Hematopoietic multipotent progenitor cell treated with erythropoietin and hydrocortisone succinate and interleukin-3 and kit ligand, for 4 days (in vitro differentiated cells): Measurements from ENCODE around the gene PRR14L.
A peak's percentile ranks its signal among the peaks of the same experiment; 100 is the strongest.
"Not testable (repeated sequence)": the region's sequence is repeated elsewhere in the genome, so short reads cannot be mapped to it uniquely, and the experiment has no call there.

Experiments
- DNase-seq: peaks from one replicate; pipeline ENCODE4 v3.0.0-alpha.2; 2015

Gene PRR14L

DNA sequence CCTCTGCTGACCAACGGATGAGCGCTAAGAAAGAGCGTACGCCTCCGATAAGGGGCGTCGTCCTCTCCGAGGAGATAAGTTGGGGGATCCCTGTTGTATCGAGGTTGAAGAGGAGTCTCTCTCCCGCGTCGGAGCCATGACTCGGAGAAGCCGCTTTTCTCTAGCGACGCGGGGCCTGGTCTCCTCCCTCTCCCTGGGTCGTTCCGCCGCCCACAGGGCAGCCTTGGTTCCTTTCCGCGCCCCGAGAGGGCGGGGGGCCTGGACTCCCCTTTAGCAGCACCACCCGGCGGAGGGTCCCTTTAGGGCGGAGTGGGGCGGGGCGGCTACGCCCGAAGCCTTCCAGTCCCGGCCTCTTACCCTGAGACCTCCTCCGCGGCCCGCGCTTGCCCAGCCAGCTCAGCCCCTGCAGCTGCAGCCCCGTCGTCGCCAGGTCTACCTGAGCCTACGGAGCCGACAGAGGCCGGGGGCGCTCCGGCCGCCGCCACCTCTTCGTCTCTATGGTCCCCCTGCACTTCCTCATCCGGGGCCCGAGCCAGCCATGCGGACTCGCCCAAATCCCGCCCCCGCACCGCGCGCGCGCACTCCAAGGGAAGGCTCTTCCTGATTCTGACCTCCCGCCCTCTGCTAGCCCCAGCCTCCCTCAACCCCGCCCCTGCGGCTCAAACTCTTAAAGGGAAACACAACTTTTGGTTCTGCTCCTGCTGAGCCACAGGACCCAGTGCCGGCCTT lies at the start of gene PRR14L:
Gene PRR14L (minus strand): TSS at position 497 of the 729 bp plus-strand sequence. CDS start 11,272 bp downstream, outside the sequence.
- peak; percentile 99 for DNase-seq

DNA sequence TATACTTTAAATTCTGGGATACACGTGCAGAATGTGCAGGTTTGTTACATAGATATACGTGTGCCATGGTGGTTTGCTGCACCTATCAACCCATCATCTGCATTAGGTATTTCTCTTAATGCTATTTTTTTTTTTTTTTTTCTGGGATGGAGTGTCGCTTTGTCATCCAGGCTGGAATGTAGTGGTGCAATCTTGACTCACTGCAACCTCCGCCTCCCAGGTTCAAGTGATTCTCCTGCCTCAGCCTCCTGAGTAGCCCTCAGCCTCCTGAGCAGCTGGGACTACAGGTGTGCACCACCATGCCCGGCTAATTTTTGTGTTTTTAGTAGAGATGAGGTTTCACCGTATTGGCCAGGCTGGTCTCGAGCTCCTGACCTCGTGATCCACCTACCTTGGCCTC lies 49.4 kb upstream of the PRR14L start:
- DNase-seq, result not testable (repeated sequence)

DNA sequence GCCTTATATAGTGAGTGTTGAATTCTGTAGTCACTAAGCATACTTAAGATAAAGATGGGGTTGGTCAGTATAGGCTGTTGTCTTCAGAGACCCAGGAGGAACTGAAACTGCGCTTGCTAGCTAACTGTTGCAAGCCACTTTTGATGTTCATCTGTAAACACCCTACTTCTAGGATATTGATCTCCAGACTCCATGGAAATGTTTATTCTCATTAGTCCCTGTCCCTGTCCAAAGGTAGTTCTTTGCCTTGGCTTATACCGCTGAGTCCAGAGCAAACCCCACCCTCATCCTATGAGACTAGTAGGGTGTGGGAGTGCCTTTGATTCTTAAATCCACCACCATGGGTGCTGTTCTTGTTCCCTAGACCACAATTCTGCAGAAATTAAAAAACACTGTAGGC lies 40.3 kb upstream of the PRR14L start:
- no peak for DNase-seq

DNA sequence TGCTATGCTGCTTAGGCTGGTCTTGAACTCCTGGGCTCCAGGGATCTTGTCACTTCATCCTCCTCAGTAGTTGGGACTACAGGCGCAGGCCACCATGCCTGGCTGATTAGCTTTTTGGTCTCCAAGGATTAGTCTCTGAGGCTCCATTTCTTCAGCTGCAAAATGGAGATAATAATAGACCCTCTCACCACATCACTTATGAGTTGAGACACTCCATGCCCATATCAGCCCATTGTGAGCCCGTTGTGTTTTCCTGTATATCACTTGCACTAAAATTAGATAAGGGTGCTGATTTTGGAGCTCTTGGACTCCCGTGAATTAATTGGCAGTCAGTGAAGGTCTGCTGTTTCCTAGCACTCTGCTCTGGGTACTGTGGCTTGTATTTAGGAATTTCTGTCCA lies 39.9 kb upstream of the PRR14L start:
- peak; percentile 83 for DNase-seq

DNA sequence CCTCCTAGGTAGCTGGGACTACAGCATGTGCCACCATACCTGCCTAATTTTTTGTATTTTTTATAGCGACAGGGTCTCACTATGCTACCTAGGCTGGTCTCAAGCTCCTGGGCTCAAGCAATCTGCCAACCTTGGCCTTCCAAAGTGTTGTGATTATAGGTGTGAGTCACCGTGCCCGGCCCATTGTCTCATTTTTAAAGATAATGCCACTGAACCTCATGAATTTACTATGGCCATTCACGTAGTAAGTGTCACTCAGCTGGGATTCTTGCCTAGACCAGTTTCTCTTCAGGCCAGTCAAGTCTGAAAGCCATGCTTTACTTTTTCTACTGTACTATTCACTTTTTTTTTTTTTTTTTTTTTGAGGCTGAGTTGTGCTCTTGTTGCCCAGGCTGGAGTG lies 26.3 kb upstream of the PRR14L start:
- no peak for DNase-seq

DNA sequence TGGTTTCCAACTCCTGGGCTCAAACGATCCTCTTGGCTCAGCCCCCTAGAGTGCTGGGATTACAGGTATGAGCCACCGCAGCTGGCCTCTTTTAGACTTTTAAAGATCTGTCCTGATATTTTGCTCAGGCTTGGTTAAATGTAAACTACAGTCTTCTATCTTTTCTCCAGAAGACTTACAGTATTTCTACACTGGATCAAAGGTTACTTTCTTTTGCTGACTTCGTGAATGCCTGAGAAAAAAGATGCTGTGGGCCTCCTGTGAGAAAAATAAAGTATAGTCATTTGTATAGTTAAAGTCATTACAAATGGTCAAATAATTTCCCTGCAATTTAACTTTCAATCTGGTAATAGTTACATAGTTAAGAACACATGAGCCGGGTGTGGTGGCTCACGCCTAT lies 23.5 kb upstream of the PRR14L start:
- DNase-seq, result no peak

DNA sequence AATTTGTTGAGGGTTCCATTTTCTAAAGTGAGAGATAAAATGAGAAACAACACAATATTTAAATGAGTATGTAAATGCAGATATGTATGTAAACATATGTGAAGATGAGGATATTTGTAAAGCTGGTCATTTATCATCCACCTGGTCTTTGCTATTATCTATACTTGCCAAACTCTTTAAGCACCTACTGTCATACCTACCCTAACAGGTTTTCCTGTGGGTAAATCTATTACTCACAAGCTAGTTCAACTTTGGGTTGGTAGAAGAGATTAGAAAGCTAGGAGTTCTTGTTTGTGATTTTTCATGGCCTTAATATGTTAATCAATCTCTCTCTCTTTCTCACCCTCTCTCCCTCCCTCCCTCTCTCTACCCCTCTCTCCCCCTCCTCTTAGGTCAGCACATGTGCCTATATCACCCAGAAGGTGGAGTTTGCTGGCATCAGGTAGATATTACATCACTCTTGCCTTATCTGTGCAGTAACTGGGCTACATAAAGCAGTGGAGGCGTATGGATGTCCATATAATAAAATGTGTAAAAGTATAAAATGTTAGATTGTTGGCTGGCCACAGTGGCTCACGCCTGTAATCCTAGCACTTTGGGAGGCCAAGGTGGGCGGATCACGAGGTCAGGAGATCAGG lies 18.6 kb upstream of the PRR14L start:
- no peak for DNase-seq

DNA sequence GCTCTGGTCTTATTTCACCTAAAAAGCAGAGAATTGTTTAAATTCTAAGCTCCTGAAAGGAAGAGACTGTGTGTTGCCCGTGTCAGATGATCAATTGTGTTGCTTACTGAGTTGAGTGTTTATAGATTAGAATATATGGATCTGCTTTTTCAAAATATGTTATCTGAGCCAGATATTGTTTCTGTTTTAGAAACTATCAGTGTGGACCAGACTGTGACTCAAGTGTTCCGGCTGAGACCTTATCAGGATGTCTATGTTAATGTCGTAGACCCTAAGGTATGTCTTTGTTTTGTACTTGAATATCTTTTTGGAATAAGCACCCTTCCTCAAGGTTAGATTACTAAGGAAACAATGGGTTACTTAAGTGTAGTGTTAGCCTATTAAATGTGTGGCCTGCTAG lies 14.9 kb upstream of the PRR14L start:
- no peak for DNase-seq

DNA sequence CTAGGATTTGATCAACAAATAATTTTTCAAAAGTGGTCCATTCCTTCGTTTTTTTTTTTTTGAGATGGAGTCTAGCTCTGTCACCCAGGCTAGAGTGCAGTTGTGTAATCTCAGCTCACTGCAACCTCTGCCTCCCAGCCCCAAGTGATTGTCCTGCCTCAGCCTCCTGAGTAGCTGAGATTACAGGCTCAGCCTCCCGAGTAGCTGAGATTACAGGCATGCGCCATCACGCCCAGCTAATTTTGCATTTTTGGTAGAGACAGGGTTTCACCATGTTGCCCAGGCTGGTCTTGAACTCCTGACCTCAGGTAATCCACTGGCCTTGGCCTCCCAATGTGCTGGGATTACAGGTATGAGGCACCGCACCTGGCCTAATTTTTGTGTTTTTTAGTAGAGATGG lies 8.9 kb upstream of the PRR14L start:
- DNase-seq, result not testable (repeated sequence)

DNA sequence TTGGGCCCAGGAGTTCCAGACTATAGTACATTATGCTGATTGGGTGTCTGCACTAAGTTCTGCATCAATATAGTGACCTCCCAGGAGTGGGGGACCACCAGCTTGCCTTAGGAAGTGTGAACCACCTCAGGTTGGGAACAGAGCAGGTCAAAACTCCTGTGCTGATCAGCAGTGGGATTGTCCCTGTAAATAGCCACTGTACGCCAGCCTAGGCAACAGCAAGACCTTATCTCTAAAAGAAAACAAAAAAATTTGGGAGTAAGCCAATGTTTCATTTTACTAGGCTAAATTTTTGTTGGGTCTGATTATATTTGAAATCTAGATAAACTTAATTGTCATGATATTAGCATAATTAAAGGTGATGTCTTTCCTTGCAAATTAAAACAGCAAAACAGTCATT lies 7.3 kb upstream of the PRR14L start:
- DNase-seq, result no peak

DNA sequence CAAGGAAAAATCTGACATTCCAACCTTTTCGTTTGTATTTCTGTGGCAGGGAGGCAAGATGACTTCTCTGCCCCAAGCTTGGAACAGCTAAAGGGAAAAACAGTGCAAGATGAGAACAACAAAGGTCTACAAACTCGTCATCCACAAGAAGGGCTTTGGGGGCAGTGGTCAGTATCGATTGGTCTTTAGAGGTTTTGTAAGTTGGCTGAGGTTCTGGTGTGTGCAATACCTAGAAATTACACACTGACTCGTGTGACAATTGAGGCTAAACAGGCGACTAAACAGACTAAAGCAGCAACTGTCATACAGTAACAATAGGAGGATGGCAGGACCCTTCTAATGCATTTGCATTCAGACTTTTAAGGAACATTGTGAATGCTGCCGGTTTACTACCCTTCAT lies 4.9 kb upstream of the PRR14L start:
- no peak for DNase-seq

DNA sequence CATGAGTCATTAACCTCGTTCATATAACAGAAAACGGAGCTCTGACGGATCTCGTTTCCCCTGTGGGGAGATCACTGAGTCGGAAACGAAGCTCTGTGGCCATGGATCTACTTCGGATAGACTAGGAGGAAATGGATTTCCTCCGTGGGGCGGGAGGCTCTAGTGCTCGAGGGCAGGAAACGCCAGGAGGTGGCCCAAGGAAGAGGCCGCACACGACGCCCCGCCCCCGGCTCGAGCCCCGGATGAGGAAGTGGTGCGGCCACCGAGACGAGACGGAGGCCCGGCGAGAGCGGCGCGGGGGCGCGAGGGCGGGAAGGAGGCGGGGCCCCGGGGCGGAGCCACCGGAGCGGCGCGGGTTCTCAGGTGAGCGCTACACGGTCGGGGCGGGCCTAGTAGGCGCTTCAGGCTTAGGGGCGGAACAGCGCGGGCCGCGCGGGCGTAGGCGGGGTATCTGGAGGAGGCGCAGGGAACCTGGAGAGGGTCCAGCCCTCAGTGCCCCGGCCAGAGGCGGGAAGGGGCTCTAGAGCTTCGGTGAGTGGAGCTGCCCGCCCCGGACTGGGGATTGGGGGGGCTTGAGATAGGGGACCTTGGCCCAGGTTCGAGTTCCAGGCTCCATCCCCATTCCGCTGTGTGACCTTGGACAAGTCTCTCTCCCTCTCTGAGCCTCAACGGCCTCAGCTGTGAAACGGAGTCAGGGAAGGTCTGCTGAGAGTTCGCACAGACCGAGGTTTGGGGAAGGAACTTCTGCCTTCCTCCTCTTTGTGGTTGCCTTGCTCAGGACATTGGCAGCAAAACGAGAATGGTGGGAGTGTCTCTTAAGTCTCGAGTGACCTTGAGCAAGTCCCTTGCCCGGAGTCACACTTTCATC lies 3.9 kb upstream of the PRR14L start, which contains the start of gene DEPDC5:
Gene DEPDC5 (plus strand): TSS at position 386 of the 868 bp plus-strand sequence. CDS start 903 bp downstream, outside the sequence.
- peak; percentile 98 for DNase-seq

DNA sequence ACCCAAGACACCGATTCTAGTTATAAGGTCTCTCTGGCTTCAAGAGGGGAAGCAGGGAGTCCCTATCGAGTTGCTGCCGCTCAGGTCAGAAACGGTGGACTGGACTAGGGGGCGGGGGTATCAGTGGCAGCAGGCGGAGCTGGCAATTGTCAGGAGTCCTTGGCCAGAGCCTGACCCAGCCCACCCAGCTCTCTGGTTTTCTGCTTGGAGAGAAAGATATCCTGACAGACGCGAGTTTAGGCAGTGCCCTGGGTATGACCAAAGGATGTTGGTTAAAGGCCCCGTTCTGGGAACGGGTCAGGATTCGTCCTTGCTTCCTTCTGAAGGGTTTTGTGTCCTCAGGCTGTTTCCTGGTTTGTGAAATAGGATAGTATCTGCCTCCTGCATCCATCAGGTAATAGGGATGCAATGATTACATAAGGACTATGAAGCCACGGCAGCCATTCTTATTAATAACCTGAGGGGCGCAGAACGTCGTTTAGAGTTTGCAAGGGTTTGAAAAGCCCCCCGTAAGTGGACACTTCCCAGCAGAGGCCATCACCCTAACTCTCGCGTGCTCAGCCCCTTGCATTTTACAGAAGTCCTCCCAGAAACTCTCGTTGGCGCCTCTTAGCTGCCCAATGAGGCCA lies 3.2 kb upstream of the PRR14L start:
- DNase-seq, result peak; percentile 87

DNA sequence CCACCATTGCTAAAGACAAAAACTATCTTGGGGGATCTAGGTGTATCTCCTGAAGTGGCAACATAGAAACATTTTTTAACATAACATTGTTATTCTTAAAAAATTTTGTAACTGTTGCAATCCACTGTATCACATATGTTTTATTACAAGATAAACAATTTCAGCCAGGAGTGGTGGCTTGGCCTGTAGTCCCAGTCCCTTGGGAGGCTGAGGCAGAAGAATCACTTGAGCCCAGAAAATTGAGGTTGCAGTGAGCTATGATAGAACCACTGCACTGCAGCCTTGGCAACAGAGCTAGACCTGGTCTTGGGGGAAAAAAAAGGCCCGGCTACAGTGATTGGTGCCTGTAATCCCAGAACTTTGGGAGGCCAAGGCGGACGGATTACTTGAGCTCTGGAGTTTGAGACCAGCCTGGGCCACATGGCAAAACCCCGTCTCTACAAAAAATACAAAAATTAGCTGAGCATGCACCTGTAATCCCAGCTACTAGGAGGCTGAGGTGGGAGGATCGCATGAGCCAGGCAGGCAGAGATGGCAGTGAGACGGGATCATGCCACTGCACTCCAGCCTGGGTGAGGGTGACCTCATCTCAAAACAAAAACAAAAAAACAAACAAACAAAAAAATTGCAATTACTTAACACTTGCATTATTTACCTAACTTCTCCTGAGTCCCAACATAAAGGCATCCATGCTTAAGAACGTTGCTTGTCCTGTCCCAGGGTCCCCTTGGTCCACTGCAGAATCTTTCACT lies 2.3 kb upstream of the PRR14L start:
- no peak for DNase-seq

DNA sequence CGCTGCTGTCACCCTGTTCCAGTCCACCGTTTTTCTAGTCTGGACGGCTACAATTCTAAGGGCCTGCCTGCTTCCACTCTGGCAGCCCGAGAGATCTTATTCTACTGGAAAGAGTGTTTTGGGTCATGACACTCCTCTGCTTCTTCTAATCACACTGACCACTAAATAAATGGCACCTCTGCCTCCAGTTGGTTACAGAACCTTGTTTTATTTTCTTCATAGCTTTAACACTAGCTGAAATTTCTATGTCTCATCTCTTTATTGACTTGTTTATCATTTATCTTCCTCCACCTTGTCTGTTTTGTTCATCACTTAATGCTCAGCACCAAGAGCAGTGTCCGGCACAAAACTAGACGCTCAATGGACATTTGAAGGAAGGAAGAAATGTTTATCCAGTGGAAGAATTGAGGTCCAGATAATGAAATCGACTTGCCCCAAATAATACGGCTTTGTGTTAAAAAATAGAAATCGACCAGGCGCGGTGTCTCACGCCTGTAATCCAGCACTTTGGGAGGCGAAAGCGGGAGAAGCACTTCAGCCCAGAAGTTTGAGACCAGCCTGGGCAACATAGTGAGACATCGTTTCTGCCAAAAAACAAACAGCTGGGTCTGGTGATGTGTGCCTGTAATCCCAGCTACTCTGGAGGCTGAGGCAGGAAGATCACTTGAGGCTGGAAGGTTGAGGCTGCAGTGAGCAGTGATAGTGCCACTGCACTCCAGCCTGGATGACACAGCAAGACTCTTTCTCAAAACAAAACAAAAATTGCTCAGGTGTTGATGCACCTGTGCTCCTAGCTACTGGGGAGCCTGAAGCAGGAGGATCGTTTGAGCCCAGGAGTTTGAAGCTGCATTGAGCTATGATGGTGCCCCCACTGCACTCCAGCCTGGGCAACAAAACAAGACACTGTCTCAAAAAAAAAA lies 693 bp upstream of the PRR14L start:
- no peak for DNase-seq

DNA sequence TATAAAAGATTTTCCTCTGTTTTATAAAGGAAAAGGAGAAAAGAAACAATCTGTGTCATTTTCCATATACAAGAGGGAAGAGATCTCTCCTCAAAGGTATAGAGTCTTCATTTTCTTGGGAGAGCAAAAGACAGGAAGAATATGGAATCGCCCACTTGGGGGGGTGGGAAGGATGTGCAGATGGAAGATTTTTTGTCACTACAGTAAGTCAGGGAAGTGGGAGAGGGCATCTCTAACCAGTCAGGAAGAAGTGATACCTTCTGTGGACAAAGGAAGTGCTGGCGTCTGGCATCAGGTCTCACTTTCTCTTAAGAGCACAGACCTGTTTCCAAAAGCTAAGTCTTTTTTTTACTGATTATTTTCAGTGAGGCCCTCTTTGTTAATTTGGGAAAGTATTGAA lies 1.4 kb downstream of the PRR14L start:
- DNase-seq, result no peak

DNA sequence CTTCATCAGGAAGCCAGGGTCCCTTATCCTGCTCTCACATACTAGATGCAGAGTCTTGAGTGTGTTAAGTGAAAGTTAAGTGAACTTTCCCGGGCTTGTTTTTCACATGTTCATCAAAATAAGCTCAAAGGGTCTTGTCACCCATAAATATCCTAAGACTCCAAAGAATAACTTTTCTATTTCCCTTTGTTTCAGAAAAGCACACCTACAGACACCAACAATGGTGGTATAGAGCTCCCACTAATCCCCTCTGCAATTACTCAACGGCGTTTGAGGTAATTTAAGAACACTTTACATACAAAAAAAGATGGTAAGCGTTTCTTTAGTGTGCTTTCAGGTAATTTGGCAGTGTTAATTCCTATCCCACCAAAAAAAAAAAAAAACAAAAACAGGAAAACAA lies 2.5 kb downstream of the PRR14L start:
- no peak for DNase-seq

DNA sequence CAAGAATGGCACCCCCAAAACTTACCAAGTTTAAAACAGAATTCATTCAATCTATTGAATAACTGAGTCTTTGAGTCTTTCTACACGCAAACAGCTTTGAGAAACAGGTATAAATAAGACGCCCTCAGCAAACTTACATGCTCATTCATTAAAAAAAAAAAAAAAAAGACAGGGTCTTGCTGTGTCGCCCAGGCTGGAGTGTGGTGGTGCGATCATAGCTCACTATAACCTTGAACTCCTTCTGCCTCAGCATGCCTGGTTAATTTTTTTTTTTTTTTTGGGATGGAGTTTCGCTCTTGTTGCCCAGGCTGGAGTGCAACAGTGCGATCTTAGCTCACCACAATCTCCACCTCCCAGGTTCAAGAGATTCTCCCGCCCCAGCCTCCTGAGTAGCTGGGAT lies 6.1 kb downstream of the PRR14L start:
- no peak for DNase-seq

DNA sequence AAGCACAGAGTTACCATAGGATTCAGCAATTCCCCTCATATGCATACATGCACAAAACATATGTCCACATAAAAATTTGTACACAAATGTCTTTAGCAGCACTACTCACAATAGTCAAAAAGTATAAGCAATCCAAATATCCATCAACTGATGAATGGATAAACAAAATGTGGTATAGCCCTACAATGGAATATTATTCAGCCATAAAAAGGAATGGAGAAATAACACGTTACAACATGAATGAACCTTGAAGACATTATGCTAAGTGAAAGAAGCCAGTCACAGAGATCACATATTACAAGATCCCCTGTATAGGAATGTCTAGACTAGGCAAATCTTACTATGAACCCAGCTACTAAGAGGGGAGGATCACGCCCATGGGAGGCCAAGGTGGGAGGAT lies 7.2 kb downstream of the PRR14L start:
- DNase-seq, result no peak

DNA sequence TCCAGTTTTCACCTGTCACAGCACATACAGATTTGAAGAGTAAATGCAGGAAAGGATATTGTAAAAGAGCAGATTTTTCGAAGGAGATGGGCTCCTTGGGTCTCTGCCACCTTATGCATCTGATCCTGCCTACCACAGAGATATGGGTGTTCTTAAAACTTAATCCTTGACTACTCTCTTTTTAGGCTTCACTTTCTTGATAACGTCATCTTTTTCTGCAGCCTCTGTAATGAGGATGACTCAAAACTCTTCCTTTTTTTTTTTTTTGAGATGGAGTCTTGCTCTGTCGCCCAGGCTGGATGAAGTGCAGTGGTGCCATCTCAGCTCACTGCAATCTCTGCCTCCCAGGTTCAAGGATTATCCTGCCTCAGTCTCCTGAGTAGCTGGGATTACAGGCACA lies 7.8 kb downstream of the PRR14L start:
- DNase-seq, result no peak

DNA sequence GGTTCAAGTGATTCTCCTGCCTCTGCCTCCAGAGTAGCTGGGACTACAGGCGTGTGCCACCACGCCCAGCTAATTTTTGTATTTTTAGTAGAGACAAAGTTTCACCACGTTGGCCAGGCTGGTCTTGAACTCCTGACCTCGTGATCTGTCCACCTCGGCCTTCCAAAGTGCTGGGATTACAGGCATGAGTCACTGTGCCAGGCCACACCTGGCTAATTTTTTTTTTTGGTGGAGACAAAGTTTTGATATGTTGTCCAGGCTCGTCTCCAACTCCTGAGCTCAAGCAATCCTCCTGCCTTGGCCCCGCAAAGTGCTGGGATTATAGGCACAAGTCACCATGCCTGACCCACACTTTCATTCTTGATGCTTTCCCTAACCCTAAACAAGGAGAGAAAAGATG lies 9.6 kb downstream of the PRR14L start:
- not testable (repeated sequence) for DNase-seq
